HG02938 (cell line): ENCODE data around the gene MRPL30.
"Not testable (repeated sequence)": the region's sequence is repeated elsewhere in the genome, so short reads cannot be mapped to it uniquely, and the experiment has no call there.

Source experiments
- ATAC-seq: cut with Tn5 transposase; IDR thresholded peaks from one replicate; pipeline ENCODE4 v1.9.1; 2021; ENCODE audit warnings: mild to moderate bottlenecking, moderate library complexity; ENCODE audit not compliant: unreplicated experiment

Gene MRPL30

DNA sequence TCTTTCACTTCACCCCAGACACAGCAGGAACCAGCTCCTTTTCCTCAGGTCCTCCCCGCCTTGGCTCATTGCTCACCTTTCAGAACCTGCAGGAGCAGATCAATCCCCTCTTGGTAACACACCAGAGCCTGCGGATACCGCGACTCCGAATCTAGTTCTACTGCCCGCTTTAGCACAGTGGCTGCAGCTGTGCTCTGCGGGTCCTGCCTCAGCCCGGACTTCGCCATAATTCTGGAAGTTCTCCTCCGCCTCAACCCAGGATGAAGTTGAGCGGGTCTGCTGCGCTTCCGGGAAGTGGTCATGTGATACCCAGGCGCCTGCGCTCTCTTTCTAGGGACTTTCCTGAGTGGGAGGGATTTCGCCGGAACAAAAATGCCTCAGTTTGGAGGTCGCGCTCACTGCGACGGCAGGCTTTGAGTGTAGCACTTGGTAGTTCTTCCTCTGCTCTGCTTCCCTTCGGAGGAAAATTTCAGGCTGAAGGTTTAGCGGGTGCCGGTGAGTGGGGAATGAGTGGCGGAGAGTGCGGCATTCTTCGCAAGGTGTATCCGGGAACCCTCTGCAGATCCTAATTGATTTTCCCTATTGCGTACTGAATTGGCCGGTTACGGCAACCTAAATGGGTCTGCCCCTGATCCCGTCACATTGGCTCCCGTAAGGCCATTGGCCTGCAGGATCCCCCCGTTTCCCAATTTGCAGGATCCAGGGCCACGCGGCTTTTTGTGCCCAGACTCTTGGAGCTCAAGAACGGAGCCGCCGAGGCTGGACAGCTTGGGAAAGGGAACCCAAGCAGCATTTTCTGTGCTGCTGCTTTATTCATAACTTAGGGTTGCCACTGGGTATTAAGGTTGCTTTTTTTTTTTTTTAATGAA is at the start of gene MRPL30, which contains the start of gene MITD1:
Gene MRPL30, plus strand, starts transcription at position 430 of the 869 bp plus-strand sequence. CDS start 5,020 bp downstream, outside the sequence.
Gene MITD1, minus strand, starts transcription at position 304 of the 869 bp plus-strand sequence. Its CDS starts 77 bp downstream, at position 227.
- peak; percentile 89 for ATAC-seq

DNA sequence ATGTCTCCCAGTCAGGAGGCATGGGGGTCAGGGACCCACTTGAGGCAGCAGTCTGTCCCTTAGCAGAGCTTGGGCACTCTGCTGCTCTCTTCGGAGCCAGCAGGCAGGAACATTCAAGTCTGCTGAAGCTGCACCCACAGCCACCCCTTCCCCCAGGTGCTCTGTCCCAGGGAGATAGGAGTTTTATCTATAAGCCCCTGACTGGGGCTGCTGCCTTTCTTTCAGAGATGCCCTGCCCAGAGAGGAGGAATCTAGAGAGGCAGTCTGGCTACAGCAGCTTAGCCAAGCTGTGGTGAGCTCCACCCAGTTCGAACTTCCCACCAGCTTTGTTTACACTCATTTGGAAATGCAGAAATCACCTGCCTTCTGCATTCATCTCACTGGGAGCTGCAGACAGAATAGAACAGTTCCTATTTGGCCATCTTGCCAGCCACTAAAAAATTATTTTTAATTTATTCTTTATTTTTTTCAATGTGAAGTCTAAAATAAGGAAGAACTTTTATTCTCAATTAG is 45.9 kb upstream of the MRPL30 start:
- not testable (repeated sequence) for ATAC-seq

DNA sequence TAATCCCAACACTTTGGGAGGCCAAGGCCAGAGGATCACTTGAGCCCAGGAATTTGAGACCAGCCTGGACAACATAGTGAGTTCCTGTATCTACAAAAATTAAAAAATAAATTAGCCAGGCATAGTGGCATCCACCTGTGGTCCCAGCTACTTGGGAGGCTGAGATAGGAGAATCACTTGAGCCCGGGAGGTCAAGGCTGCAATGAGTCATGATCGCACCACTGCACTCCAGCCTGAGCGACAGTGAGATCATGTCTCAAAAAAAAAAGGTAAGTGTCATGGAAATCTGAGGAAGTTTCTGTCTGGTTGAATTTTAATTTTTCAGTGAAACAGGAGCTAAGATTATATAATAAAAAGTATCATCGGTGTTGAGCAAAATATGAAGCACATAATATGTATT is 42.0 kb upstream of the MRPL30 start:
- no peak for ATAC-seq

DNA sequence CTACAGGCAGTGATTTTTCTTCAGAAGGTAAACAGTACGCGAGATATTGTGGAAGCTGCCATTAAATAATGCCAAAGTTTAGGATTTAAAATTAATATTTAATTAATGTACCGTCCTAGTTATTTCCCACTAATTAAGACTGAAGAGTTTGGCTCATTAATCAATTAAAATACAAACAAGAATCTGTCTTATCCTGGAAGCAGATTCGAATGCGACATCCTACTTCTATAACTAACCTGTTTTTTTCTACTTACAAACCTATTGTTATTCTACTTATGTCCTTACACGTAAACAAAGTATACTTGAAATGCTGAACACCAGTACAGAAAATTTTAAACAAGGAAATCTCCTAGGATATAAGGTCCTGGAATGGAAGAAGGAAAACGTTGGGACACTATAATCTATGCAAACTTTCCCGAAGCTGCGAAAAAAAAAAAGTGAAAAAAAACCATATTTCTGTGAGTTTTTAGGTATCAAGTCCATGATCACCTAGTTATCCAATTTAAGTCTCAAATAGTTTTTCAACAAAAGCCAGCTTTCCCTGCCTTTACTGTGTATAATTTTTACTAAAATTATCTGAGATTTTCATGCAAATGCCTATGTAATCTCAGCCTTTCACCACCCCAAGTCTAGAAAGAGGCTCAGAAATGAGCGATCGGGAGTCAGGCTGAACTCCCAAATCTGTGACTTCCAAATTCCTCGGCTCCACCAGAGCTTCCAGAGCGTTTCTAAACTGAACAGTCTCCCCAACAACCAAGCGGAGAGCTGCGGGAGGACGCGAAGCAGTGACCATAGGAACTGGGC is 40.7 kb upstream of the MRPL30 start:
- no peak for ATAC-seq

DNA sequence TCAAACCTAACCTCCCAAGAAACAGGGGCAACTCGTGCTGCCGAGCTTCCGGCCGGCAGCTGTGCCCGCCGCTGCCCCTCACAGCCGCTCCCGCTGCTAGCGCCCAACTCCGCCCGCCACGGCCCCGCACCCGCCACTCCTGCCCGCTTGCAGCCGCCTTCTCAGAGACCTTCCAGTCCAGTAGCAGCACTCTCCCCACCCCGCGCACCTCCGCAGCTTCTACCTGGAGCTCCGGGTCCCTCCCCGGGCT is 40.2 kb upstream of the MRPL30 start:
- no peak for ATAC-seq

DNA sequence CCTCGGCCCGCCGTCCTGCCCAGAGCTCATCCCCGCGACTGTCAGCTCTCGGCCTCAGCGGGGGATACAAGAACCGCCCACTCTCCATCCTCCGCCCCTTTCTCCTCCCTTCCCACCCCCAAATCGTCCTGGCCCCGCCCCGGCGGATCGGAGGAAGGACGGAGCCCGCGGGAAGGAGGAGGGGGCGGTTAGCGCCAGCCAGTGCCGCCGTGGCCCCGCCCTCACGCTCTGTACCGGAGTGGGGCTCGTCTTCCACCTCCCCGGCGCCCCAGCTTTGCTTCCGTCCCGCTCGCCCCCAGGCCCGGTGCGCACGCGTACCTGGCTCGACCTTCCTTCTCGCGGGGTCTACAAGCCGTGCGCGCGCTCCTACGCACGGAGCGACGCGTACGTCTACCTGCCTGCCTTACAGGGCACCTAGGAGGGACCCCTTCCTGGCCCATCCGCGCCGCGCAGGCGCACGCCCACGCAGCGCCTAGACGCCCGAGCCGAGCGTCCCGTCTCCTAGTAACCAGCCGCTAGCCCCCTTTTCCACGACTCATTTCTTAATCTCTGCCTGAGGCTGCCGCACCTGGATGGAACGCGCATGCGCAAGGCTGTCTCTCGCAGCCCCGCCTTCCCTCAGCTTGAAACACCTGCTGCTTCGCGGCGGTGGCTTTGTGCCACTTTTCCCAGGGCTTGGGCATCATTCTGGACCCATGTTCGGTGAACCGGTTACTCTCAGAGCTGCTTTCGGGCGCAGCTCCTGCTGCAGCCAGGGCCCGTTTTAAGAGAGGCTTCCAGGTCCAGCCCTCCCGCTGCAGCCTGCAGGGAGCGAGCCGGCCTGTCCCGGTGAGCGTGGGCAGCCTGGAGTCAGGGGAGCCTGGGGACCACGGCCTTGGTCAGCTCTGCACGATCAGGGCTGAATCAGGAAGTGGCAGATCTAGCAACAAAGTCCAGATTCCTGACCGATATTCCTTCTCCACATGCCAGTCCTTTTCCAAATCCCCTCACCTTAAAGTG is 39.6 kb upstream of the MRPL30 start, which contains the start of gene C2orf15:
Gene C2orf15, plus strand, starts transcription at position 598 of the 999 bp plus-strand sequence. CDS start 8,852 bp downstream, outside the sequence.
- peak; percentile 86 for ATAC-seq

DNA sequence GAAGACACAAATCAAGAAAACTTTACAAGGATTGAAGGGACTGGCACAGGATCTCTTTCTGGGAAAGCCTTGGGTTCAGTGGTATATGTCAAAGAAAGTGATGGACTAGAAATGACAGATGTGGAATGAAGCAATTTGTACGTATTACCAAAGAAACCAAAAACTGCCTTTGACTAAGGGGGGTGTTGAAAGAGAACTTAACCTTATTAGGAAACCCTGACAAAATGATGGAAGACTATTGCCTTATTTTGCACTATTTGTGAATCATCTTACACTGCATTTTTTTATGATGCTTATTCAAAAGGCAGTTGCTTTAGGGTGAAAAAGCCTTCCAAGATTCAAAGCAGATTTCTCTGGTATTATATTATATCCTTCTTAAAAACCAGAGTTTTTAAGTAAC is 30.3 kb upstream of the MRPL30 start:
- no peak for ATAC-seq

DNA sequence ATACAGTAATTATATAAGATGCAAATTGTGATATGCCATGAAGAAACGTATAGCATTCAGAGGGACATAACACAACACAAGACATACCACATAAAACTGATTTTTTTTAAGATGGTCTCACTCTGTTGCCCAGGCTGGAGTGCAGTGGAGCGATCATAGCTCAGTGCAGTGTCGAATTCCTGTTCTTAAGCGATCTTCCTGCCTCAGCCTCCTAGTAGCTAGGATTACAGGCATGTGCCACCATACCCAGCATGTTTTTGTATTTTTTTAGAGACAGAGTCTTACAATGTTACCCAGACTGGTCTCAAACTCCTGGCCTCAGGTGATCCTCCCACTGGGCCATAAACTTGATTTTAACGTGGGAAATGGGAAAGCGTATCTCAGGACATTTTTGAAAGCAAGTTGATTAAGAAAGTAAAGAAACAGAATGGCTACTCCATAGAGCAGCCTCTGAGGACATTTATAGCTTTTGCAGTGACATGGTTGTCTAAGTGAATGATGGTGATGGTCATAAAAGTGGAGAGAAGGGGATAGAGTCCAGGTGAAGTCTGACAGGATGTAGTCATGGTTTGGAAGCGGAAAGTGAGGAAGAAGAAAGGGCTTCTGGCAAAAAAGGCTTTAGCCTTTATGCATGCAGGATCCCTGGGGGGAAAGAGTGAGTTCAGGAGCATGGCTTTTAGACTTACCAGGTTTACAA is 28.6 kb upstream of the MRPL30 start:
- ATAC-seq: no peak

DNA sequence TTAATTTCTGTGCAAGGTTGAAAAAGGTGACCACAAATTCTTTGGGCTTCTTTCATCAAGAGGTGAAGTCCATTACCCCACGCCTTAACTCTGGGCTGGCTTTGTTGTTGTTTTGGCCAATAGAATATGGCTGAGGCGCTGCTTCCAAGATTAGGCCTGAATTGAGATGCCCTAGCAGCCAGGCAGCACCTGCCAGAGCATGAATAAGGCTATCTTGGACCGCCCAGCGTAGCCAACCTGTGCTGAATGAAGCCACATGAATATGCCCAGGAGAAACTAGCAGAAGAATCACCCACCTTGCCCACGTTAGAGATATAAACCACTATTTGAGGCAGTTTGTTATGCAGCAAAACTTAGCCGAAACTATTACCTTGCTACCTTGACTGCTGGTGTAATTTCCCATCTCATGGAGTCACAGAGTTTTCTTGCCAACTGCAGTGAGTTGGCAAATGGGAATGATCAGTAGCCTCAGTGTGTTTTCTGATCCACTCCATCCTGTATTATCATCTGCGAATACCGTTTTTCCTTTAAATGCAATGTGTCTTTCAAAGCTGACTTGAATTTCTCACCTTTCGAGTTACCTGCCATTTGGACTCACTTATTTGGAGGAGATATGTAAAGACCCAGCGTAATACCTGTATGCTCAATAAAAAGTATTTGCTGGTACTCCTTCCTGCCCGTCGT is 26.9 kb upstream of the MRPL30 start:
- ATAC-seq: no peak

DNA sequence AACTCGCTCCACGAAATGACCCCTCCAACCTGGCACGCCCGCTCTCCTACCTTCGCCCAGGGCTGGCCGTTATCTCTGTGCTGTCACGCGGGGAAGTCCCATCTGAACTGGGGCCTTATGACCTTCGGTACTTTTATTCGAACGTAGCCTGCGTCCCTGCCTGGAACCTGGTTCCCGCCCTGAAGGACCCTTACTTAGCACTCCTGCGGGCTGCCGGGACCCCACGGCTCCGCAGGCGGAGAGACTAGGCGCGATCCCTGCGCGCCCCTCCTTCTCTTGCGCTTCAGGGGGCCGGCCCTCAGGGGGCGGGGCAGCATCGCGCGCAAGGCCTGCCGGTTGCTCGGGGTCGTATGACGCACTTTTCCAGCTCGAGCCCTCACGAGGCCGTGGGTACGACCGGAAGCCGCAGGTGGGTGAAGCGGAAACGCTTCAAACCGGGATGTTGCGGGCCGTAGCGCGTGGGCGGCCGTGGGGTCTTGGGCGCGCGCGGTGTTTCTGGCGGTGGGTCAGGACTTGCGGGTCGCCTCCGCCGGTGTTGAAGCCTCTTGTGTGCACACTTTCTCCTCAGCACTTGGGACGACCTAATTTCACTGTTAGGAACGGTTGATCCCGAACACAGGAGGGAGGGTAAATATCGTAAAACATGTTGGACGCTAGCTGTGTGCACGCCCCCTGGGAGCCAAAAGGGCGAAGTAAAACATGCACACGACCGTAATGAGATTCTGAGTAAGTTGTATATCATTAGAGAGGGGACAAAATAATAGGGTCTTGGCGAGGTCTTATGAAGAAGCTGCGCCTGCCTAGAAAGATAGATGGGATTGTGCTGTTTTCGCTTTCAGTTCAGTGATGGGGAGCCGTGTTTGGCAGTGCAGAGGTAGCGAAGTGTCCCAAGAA is 26.1 kb upstream of the MRPL30 start, which contains the start of the genes LIPT1 and TSGA10:
Gene LIPT1, plus strand, starts transcription at position 325 of the 894 bp plus-strand sequence. CDS start 6,991 bp downstream, outside the sequence.
Gene TSGA10, minus strand, starts transcription at position 300 of the 894 bp plus-strand sequence. CDS start 45,503 bp downstream, outside the sequence.
- ATAC-seq: peak; percentile 92

DNA sequence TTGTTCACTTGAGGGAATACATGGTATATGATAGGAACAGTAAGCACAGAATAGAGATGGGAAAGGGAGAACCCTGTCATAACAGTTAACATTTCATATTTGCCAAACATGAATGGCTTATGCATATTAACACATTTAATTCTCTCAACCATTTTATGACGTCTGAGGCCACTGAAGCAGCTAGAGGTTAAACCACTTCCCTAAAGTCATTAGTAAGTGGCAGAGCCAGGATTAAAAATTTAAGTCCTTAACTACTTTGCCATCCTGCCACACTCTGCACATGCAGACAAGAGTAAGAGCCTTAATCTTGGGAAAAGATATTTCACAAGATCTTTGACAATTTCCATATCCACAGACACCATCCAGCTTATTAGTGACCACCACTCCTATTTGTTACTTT is 24.1 kb upstream of the MRPL30 start:
- no peak for ATAC-seq

DNA sequence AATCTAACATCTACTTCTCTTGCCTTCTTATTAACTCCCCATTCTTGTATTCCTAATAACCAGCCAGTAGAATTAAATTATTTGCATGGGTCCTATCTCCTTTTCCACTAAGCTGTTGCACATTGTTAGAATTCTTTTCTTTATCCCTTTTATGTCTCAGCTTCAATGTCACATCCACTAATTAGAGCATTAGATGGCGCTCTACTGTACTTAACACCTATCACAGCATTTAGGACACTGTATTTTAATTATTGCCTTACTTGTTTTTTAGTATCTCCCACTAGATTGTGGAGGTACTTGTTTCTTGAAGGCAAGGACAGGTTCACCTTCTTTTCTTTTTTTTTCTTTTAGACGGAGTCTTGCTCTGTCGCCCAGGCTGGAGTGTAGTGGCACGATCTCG is 22.4 kb upstream of the MRPL30 start:
- no peak for ATAC-seq

DNA sequence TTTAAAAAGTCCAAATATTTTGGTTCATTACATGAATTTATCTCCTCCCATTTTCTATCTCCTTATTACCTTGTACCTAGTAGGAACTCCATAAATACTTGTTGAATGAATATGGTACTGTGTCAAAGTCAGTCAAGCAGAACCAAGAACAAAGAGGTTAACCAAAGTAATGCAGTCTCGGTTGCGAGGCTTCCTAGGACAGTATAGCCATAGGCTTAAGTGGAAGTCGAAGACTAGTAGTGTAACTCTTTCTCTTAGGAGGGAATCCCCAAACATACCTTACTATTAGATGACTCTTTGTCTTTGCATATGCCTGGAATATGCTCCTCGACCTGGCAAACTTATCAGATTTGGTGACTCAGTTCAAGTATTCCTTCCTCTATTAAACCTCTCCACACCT is 21.4 kb upstream of the MRPL30 start:
- ATAC-seq: no peak

DNA sequence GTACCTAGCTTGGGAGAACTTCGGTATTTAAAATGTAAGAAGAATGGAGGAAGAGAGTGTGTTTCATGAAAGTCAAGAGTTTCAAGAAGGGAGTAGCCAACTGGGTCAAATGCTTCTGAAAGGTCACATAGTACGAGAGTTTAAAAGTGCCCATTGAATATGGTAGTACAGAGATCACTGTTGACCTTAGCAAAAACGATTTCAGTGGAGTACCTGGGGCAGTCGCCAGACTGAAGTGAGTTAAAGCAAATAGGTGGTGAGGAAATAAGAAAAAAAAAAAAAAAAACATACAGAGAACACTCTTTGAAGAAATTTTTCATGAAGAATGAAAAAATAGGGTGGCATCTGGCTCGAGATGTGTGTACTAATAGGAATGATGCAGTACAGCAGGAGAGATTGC is 14.8 kb upstream of the MRPL30 start:
- ATAC-seq: no peak

DNA sequence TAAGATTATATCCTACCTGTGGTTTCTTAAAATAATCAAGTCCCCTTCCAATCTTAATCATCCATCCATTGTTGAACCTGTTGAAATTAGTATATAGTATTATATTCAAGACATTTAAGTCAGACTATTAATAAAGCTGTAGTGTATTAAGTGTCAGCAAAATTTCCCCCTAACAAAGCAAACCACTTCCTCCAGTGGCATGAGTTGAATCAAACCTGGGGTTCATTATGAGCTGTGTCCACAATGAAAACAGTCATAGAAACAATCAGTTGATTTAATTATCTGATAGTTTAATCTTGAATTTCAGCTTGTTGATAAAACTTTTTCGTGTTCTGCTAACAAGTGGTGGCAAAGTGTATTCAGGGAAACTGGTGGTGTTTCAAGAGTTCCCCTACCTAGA is 11.4 kb upstream of the MRPL30 start:
- no peak for ATAC-seq

DNA sequence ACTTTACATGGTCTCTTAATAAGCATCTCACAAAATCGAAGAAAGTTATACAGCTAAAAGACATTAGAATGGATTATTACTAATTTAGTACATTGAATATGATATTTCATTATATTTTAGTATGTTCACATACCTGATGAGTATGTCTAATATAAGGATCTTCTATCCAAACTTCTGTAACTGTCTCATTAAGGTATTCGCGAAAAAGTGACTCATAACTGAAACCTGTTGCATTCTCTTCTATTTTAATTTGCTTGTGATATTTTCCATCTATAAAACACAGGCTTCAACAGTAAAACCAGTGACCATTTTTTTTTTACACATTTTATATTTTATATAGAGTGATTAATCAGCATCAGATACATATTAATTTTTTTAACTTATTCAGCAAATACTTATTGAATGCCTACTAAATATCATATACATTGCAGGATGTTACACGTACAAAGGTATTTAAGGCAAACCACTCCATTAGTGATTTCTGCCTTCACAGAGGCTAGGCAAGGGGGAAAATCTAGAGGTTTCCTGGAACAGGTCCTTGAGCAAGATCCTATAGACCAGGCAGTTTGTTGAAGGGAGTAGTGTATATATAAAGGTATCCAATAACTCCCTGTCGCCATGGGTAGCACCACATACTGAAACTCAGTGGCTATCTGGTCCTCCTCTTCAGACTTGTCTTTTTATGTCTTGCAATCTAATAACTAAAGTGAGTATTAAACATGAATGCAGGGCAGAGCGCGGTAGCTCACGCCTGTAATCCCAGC is 9.4 kb upstream of the MRPL30 start:
- ATAC-seq: no peak

DNA sequence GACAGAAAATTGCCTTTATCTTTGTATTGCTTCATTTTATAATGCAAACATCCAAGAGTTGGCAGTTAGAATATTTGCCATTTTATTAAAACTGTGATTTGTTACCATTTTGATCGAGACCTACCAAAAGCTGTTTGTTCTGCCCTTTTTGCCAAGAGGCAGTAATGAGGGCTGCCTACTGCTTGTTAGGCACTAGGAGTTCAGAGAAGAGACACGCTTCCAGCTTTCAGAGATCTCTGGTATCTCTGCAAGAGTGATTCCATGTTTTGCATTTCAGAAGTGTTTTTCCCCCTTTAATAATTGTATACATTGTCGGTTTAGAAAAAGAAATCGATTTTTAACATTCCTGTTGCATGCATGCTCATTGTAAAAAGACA is 628 bp downstream of the MRPL30 start:
- ATAC-seq: no peak
